ENCODE results near the gene TMEM38A.
"Not testable (repeated sequence)": the region's sequence is repeated elsewhere in the genome, so short reads cannot be mapped to it uniquely, and the experiment has no call there.

Gene TMEM38A

DNA sequence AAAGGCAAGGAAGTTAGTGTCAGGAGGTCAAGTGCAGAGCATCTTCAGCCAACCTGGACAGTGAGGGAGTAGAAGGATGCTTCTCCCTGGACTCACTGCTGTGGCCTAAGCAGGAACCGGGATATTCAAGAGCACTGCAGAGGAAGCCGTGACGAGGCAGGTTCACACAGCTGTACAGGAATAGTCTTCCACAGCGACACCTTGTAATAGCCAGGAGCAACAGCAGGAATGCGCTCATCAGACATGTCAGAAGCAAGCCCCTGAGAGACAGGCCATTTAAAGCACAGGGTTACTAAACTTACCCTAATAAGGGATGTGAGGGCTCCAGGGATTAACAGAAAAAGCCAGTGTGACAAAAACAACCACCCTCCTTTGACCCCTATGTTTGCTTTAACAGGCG is 29.5 kb upstream of the TMEM38A start:
- FAIRE-seq (no peak), DNase-seq (ENCODE audit: extremely low spot score, insufficient read length, low read depth) (no peak)

DNA sequence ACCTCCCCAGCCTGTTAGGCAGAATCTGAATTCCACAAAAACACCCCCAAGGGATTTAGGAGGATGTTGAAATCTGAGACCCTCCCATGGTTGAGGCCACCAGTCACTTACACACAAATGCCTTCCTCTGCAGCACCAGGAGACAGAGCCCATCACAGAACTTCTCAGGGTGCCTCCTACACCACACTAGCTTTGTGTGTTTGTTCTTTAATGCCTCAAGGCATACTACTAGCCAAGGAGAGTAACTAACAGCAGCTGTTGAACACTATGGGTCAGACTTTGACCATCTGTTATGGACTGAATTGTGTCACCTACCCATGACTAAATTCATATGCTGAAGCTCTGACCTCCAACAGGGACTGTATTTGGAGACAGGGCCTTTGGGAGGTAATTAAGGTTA is 23.4 kb upstream of the TMEM38A start:
- DNase-seq (ENCODE audit: extremely low spot score, insufficient read length, low read depth) = no peak
- no peak for FAIRE-seq

DNA sequence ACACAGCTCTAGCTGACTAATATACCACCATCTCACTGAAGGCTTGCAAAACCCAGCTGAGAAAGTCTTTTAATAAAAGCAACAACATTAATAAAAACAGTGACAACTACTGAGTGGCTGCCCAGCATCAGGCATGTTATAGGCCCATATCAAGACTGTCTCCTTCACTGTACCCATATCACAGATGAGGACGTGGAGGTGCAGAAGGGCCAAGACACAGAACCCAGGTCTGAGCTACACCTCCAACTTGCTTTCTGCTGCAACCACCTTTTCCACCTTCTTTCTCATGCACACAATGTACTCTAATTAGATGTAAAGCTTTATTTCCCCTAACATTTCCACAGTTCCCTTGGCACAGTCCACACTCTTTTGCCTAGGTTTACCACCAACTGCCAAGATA is 22.3 kb upstream of the TMEM38A start:
- DNase-seq (ENCODE audit: extremely low spot score, insufficient read length, low read depth) (no peak), FAIRE-seq (no peak)

DNA sequence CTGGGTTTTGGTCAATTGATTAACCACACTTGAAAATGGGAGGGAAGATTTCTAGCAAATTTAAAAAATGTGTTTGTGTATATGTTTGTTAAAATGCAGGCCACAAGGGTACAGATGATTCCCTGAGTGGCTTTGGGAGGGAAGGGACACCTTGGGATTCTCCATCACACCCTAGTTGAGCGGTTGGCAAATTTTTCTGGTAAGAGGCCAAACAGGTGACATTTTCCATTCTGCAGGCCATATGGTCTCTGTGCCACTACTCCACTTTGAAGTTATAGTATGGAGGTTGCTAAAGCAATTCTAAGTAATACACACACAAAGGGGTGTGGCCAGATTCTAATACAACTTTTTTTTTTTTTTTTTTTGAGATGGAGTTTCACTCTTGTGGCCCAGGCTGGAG is 20.0 kb upstream of the TMEM38A start:
- no peak for DNase-seq (ENCODE audit: extremely low spot score, insufficient read length, low read depth)
- no peak for FAIRE-seq

DNA sequence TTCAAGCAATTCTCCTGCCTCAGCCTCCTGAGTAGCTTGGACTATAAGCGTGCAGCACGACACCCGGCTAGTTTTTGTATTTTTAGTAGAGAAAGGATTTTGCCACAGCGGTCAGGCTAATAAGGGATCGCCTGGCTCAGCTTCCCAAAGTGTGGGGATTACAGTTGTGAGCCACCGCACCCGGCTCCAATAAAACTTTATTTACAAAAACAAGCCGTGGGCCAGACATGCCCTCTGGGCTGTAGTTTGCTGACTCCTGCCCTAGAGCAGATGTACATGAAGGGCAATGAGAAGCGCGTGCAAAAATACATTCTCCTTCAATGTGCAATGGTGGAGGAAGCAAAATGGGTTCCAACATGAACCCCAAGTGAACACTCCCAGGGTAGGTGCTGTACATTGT is 19.2 kb upstream of the TMEM38A start:
- DNase-seq (ENCODE audit: extremely low spot score, insufficient read length, low read depth) = no peak
- no peak for FAIRE-seq

DNA sequence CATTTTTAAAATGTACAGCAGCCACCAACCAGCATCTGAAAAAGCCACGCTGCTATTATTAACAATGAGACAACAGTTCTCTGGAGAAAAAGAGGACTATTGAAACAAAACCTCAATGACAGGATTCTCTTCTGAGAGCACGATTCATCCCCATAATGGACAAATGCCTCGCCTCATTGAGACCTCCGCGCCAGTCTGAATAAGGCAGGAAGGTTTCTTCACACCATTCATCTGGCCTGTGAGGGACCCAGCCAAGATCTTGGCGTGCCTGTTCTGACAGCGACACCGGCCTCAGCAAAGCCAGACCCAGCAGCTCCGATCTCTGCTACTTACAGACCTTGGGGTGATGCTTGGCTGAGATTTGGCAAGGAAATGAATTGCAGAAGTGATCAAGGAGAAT is 15.8 kb upstream of the TMEM38A start:
- no peak for DNase-seq (ENCODE audit: extremely low spot score, insufficient read length, low read depth)
- FAIRE-seq = no peak

DNA sequence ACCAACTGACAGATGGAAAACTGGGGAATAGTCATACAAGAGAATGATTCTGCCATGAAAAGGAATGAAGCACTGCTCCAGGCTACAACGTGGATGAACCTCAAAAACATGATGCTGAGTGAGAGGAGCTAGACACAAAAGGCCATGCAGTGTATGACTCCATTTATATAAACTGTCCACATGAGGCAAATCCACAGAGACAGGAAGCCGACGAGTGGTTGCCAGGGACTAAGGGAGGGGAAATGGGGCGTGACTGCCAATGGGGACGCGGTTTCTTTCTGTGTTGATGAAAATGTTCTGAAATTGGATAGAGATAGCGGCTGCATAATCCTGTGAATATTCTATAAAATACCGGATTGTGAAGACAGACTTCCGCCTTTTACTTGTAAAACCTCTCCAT is 11.2 kb upstream of the TMEM38A start:
- DNase-seq (ENCODE audit: extremely low spot score, insufficient read length, low read depth) = no peak
- no peak for FAIRE-seq

DNA sequence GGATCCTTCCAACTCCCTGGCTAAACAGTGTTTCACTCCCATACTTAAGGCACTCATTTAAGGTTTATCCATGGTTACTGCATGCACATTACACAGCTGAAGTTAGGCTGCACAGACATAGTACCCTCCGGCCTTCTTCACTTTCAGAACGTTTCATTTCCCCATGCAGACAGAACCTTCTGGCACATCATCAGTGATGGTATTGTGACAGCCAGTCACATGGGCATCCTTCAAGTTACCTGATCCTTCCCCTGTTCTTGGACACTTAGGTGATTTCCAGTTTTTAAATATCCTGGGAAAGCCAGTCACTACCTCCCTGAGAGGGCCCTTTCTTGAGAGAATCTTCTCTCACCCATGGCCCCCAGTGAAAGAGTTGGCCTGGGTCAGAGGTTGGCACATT is 10.1 kb upstream of the TMEM38A start:
- no peak for DNase-seq (ENCODE audit: extremely low spot score, insufficient read length, low read depth)
- FAIRE-seq = no peak

DNA sequence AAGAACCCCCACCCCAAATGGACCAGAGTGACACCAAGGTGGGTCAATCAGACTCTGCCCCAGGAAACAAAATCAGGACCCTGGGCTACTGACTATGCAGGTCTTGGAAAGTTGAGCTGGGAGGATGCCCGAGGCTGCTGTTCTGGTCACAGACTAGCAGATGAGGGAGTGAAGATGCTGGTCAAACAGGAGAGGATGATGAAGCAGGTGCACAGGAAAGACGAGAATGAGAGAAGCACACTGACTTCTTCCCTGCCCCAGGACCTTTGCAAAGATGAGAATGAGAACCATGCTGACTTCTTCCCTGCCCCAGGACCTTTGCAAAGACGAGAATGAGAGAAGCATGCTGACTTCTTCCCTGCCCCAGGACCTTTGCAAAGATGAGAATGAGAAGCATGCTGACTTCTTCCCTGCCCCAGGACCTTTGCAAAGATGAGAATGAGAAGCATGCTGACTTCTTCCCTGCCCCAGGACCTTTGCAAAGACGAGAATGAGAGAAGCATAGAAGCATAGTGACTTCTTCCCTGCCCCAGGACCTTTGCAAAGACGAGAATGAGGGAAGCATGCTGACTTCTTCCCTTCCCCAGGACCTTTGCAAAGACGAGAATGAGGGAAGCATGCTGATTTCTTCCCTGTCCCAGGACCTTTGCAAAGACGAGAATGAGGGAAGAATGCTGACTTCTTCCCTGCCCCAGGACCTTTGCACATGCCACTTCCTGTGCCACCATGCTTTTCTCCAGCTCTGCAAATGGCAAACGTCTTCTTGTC is 9.3 kb upstream of the TMEM38A start:
- not testable (repeated sequence) for DNase-seq (ENCODE audit: extremely low spot score, insufficient read length, low read depth); FAIRE-seq

DNA sequence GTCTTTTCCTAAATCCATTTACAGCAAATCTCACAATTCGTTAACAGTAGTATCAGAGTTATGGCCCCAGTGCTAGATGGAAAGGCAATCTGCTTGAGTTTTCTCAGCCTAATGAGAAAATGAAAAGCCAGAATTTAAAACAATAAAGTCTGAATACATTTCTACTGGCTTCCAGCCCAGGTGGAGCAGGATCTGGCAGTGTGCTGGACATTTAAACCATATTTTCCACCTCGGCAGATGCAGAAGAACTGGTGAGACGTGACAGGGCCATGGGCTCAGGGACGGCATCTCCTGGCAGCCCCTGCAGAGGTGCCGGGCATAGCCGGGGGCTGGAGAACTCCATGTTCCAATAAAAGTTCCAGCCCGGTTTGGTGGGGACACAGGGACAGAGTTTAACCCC is 8.1 kb upstream of the TMEM38A start:
- DNase-seq (ENCODE audit: extremely low spot score, insufficient read length, low read depth) = no peak
- FAIRE-seq = no peak

DNA sequence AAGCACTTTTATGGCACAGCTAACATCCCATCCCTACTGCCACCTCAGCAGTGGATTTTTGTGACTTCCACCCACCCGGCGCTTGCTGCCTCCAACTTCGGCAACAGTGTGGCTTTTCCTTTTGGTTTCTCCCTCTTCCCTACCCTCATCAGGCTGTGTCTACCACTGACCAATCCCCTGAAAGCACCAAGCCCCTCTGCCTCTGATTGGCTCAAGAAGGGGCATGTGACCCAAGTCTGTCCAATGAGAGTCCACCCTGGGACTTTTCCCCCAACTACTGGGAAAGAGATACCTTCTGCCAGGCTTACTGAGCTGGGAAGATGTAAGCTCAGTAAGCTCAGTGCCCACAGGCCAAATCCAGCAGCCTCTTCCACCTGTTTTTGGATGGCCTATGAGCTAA is 6.8 kb upstream of the TMEM38A start:
- DNase-seq (ENCODE audit: extremely low spot score, insufficient read length, low read depth) (no peak), FAIRE-seq (no peak)

DNA sequence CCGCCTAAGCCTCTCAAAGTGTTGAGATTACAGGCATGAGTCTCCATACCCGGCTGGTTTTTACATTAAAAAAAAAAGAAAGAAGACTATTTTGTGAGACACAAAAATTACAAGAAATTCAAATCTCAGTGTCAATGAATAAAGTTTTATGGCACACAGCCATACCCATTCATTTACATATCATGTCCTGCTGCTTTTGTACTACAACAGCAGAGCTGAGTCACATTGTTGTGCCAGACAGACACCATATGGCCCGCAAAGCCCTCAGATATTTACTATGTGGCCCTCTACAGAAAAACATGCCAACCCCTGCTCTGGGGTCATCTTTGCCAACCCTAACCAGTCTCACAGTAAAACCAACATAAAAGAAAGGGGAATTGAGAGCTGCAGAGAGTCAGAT is 6.3 kb upstream of the TMEM38A start:
- FAIRE-seq (no peak), DNase-seq (ENCODE audit: extremely low spot score, insufficient read length, low read depth) (no peak)

DNA sequence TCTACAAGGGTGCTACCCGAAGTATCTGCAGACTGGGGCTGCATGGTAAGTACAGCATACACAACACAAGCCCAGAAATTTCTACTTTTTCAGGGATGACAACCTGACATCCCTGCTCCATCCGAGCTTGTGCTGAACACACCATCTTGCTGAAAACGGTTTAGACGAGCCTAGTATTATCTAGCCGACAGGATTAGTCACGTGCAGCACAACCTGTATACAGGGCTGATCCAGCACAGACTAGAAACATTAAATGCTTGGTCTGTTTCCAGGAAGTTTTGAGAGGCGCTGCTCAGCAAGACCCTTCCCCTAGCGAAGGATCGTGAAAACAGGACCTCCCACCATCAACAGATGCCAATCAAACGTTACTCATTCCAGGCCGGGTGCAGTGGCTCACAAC is 5.2 kb upstream of the TMEM38A start:
- FAIRE-seq = no peak

DNA sequence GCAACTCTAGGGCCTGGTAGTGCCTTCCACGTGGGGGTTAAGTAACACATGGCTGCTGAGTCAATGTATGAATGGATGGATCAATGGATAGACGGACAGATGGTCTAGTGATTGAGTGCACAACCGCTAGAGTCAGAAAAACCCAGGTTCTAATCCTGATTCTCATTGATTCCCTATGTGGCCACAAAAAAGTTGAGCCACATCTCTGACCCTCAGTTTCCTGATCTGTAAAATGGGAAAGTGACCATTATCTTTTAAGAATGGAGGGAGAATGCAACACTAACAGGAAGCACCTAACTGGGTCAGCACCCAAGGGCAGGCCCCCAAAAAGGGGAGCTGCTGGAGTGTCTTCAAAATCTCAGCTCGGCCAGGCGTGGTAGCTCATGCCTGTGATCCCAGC is 3.6 kb upstream of the TMEM38A start:
- DNase-seq (ENCODE audit: extremely low spot score, insufficient read length, low read depth) = no peak
- FAIRE-seq = no peak

More for the DNA sequence above, 5.2 kb upstream of the TMEM38A start:
- DNase-seq (ENCODE audit: extremely low spot score, insufficient read length, low read depth) = no peak

DNA sequence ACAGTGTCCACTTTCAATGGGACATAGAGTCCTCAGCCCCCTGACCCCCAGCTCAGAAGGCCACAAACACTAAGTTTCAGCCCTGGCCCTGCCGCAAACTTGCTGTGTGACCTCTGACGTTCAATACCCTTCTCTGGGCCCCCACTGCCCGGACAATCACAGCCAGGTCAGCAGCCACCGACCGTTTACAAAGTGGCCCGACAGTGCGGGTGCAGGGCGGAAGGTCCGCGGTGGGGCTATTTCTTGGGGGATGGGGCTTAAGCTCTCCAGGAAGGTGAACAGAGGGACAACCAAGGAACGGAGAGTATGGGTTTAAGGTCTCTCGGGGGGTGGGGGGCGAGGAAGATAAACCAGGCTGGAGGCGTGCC is 1.5 kb upstream of the TMEM38A start:
- DNase-seq (ENCODE audit: extremely low spot score, insufficient read length, low read depth) (no peak), FAIRE-seq (no peak)

DNA sequence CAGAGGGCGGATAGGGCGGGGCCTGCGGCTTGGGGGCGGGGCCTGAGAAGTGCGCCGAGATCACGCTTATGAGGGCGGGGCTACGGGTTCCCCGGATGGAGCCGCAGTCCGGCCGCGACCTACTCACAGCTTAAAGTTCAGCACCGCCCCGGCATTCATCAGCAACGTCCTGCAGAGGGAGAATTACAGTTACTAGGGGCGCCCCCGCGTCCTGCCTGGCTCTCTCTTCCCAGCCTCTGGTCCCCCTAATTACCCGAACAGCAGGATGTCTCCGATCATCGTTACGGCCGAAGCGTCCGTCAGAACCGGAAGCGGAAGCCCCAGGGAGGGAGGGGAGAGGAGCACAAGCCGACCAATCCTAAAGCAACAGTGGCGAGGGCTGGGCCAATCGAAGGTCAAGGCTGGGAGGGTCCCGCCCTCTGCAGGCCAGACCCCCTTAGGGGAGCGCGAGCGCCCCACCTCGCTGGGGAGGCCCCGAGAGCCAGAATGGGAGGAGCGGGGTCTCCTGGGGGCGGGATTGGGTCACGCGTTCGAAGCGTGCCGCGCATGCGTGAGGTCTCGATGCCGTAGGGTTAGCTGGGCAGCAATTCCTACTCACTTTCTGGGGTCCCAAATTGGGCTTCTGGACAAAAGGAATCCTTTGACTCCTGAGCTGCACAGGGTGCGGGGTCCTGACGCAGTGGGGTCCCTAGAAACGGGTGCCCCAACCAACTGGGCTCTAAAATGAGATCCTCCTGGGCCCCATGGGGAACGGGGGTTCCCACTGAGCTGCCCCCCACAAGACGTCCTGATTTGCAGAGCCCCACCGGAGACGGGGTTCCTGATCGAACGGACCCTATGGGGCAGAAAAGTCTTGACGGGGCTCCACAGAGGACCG is 869 bp upstream of the TMEM38A start, which contains the start of gene SMIM7:
TSS of gene SMIM7 (minus strand) at position 313 of the 877 bp plus-strand sequence. CDS start at position 279, 34 bp downstream.
- peak; percentile 97 for DNase-seq (ENCODE audit: extremely low spot score, insufficient read length, low read depth)
- peak; percentile 99 for FAIRE-seq

DNA sequence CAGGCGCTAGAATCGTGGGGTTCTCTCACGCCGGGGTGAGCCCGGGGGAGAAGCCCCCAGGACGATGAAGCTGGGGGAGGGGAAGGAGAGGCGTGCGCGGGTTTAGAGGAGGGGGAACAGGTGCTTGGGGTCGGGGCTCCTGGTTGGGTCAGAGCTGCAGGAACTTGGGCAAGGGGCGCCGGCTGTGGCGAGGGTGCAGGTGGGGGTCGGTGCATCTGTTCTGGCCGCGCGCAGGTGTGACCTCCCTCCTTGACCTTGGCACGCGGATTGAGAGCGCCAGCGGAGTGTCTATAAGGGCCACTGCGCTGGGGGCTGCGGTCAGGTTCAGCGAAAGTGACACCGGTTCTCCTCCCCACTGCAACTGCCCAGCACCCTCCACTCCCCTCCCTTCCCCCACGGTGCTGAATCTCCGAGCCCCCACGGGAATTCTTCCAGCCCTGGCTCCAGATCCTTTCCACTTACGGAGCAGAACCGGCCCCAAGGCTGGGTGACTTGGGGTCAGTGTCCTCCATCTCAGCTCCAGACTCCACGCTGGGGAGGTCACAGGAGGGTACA is 618 bp downstream of the TMEM38A start:
- FAIRE-seq (no peak), DNase-seq (ENCODE audit: extremely low spot score, insufficient read length, low read depth) (no peak)

DNA sequence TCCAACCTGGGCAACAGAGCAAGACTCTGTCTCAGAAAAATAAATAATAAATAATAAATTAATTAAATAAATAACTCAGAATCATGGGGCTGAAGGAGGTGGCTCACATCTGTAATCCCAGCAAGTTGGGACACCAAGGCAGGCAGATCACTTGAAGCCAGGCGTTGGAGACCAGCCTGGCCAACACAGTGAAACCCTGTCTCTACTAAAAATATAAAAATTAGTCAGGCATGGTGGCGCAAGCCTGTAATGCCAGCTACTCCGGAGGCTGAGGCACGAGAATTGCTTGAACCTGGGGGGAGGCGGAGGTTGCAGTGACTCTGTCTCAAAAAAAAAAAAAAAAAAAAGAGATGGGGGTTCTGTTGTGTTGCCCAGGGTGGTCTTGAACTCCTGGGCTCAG is 7.2 kb downstream of the TMEM38A start:
- DNase-seq (ENCODE audit: extremely low spot score, insufficient read length, low read depth) (no peak), FAIRE-seq (no peak)

DNA sequence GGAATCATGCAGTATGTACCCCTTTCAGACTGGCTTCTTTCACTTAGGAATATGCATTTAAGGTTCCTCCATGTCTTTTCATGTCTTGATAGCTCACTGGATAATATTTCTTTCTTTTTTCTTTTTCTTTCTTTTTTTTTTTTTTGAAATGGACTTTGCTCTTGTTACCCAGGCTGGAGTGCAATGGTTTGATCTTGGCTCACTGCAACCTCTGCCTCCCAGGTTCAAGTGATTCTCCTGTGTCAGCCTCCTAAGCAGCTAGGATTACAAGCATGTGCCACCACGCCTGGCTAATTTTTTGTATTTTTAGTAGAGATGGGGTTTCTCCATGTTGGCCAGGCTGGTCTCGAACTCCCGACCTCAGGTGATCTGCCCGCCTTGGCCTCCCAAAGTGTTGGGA is 7.8 kb downstream of the TMEM38A start:
- not testable (repeated sequence) for FAIRE-seq; DNase-seq (ENCODE audit: extremely low spot score, insufficient read length, low read depth)

DNA sequence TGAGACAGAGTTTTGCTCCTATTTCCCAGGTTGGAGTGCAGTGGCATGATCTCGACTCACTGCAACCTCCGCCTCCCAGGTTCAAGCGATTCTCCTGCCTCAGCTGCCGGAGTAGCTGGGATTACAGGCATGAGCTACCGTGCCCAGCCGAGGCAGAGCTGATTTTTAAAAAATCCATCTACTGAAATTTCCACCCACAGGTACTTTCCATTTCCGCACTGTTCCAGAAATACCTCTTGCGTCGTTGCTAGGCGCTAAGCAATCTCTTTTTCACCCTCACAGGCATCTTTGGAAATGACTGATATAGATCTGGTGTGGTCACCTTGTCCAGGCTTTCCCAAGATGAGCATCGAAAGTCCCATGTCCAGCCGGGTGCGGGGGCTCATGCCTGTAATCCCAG is 9.4 kb downstream of the TMEM38A start:
- DNase-seq (ENCODE audit: extremely low spot score, insufficient read length, low read depth) (no peak), FAIRE-seq (no peak)

DNA sequence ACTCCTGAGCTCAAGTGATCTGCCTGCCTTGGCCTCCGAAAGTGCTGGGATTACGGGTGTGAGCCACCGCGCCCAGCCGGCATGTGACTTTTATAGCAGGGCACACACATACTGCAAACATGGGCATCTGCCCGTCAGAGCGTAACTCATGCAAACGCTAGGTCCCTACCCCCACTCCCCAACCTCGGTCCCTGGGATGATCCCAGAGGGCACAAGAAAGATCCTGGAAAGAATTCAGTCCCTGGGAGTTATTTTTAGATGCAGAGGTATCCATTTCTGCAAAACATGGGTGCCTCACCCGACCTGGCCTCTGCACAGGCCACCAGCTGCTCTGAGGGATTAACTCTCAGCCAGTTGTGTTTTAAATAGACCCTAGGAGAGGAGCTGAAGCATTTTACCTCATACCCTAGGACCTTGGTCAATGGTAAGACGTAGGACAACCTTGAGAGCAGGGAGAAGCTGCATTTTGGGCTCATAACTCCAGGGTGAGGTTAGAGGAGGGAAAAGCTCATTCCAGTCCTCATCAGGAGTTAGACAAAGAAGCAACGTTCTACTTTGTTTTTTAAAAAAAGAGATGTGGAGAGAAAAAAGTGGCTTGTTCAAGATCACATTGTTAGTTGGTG is 10.8 kb downstream of the TMEM38A start:
- DNase-seq (ENCODE audit: extremely low spot score, insufficient read length, low read depth) = no peak
- no peak for FAIRE-seq

Data from GM18507 (cell line).